ENCODE measurements around the gene NFE2L3.

The NFE2L3 gene

GRCh38 chr7:26135551-26135950 is 16.4 kb upstream of the NFE2L3 start:
- Histone ChIP-seq H2AFZ (ENCODE audit: low read length) (no peak overlapping the region), H3K4me2 (ENCODE audit: low read depth, low read length, poor library complexity, severe bottlenecking) (no peak overlapping the region), H3K36me3 (ENCODE audit: insufficient read depth, low read length) (no peaks in the 10 kb centered on the region), H3K4me1 (ENCODE audit: insufficient read depth, low read length, poor library complexity, severe bottlenecking) (no peaks in the 10 kb centered on the region), H3K4me3 (ENCODE audit: low read length, poor library complexity, severe bottlenecking) (no peak overlapping the region), H4K20me1 (ENCODE audit: insufficient read depth, low read length, poor library complexity, severe bottlenecking) (no peaks in the 10 kb centered on the region), H3K9ac (ENCODE audit: low read depth, low read length, poor library complexity, severe bottlenecking) (no peak overlapping the region), H3F3A (ENCODE audit: low read depth) (no peaks in the 10 kb centered on the region), H3K9me3 (ENCODE audit: insufficient read depth, low read depth, low read length) (no peaks in the 10 kb centered on the region), H3K9me2 (replicated peaks; ENCODE audit: low read depth, low read length) (no peaks in the 10 kb centered on the region), H3K79me2 (ENCODE audit: insufficient read depth, low read length) (no peaks in the 10 kb centered on the region), H3K27me3 (ENCODE audit: insufficient read depth, low read length, poor library complexity, severe bottlenecking) (no peaks in the 10 kb centered on the region)
- TF ChIP-seq EZH2phosphoT487 (IDR thresholded peaks at IDR 0.05; ENCODE audit: borderline replicate concordance): no peak
- TF ChIP-seq, protein P1, sequence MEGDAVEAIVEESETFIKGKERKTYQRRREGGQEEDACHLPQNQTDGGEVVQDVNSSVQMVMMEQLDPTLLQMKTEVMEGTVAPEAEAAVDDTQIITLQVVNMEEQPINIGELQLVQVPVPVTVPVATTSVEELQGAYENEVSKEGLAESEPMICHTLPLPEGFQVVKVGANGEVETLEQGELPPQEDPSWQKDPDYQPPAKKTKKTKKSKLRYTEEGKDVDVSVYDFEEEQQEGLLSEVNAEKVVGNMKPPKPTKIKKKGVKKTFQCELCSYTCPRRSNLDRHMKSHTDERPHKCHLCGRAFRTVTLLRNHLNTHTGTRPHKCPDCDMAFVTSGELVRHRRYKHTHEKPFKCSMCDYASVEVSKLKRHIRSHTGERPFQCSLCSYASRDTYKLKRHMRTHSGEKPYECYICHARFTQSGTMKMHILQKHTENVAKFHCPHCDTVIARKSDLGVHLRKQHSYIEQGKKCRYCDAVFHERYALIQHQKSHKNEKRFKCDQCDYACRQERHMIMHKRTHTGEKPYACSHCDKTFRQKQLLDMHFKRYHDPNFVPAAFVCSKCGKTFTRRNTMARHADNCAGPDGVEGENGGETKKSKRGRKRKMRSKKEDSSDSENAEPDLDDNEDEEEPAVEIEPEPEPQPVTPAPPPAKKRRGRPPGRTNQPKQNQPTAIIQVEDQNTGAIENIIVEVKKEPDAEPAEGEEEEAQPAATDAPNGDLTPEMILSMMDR (conservative IDR thresholded peaks at IDR 0.05; ENCODE audit: low read length): no peak

GRCh38 chr7:26136831-26137230 is 15.2 kb upstream of the NFE2L3 start:
- no peaks in the 10 kb centered on the region for H3K27me3 ChIP-seq (ENCODE audit: insufficient read depth, low read length, poor library complexity, severe bottlenecking)
- H3F3A ChIP-seq (ENCODE audit: low read depth): no peaks in the 10 kb centered on the region
- H3K4me1 ChIP-seq (ENCODE audit: insufficient read depth, low read length, poor library complexity, severe bottlenecking): no peaks in the 10 kb centered on the region
- H3K4me2 ChIP-seq (ENCODE audit: low read depth, low read length, poor library complexity, severe bottlenecking): no peak overlapping the region
- H2AFZ ChIP-seq (ENCODE audit: low read length): no peak overlapping the region
- H3K9me2 ChIP-seq (replicated peaks; ENCODE audit: low read depth, low read length): no peaks in the 10 kb centered on the region
- no peak for TF ChIP-seq EZH2phosphoT487 (IDR thresholded peaks at IDR 0.05; ENCODE audit: borderline replicate concordance)
- TF ChIP-seq, protein P1 (conservative IDR thresholded peaks at IDR 0.05; ENCODE audit: low read length): no peak
- no peaks in the 10 kb centered on the region for H3K79me2 ChIP-seq (ENCODE audit: insufficient read depth, low read length)
- no peaks in the 10 kb centered on the region for H3K36me3 ChIP-seq (ENCODE audit: insufficient read depth, low read length)
- no peak overlapping the region for H3K9ac ChIP-seq (ENCODE audit: low read depth, low read length, poor library complexity, severe bottlenecking)
- H4K20me1 ChIP-seq (ENCODE audit: insufficient read depth, low read length, poor library complexity, severe bottlenecking): no peaks in the 10 kb centered on the region
- H3K4me3 ChIP-seq (ENCODE audit: low read length, poor library complexity, severe bottlenecking): no peak overlapping the region
- no peaks in the 10 kb centered on the region for H3K9me3 ChIP-seq (ENCODE audit: insufficient read depth, low read depth, low read length)

GRCh38 chr7:26140380-26140779 is 11.6 kb upstream of the NFE2L3 start:
- Histone ChIP-seq H3K4me3 (ENCODE audit: low read length, poor library complexity, severe bottlenecking) (no peak overlapping the region), H3F3A (ENCODE audit: low read depth) (no peaks in the 10 kb centered on the region), H3K36me3 (ENCODE audit: insufficient read depth, low read length) (no peaks in the 10 kb centered on the region), H3K79me2 (ENCODE audit: insufficient read depth, low read length) (no peaks in the 10 kb centered on the region), H2AFZ (ENCODE audit: low read length) (no peak overlapping the region), H3K4me1 (ENCODE audit: insufficient read depth, low read length, poor library complexity, severe bottlenecking) (no peaks in the 10 kb centered on the region), H3K9me2 (replicated peaks; ENCODE audit: low read depth, low read length) (no peaks in the 10 kb centered on the region), H4K20me1 (ENCODE audit: insufficient read depth, low read length, poor library complexity, severe bottlenecking) (no peaks in the 10 kb centered on the region), H3K9ac (ENCODE audit: low read depth, low read length, poor library complexity, severe bottlenecking) (no peak overlapping the region), H3K4me2 (ENCODE audit: low read depth, low read length, poor library complexity, severe bottlenecking) (no peak overlapping the region), H3K9me3 (ENCODE audit: insufficient read depth, low read depth, low read length) (no peaks in the 10 kb centered on the region), H3K27me3 (ENCODE audit: insufficient read depth, low read length, poor library complexity, severe bottlenecking) (no peaks in the 10 kb centered on the region)
- TF ChIP-seq, protein P1 (conservative IDR thresholded peaks at IDR 0.05; ENCODE audit: low read length): no peak
- TF ChIP-seq EZH2phosphoT487 (IDR thresholded peaks at IDR 0.05; ENCODE audit: borderline replicate concordance): no peak
